Spleen (tissue), 11 donors: Measurements from ENCODE around the gene TBCB. TPM values are rescaled to one million over a fixed set of nuclear protein-coding genes. Genes with fewer than 3 reads are reported as not detected.

Source experiments
- DNase-seq: peaks from one replicate; pipeline ENCODE4 v3.0.0-alpha.2; 2020
- H3K27ac ChIP-seq, 8 donors: fragments of 200-600 bp; sonication (generic) in 7 of 8; 1 replicate in 4 of 8; 2 replicates in 4 of 8; pipeline versions ENCODE4 v1.5.0 to v1.8.0; 2016 to 2021; ENCODE audit warnings: inconsistent platforms in 4 of 8, mild to moderate bottlenecking in 4 of 8, moderate library complexity in 1 of 8
- H3K27me3 ChIP-seq, 7 donors: fragments of 200-600 bp; sonication (generic) in 6 of 7; replicated peaks in 1 of 7; 1 replicate in 4 of 7; 2 replicates in 3 of 7; pipeline versions ENCODE4 v1.5.0 to v1.8.0; 2016 to 2021; ENCODE audit warnings: inconsistent platforms in 3 of 7, mild to moderate bottlenecking in 1 of 7
- H3K36me3 ChIP-seq, 6 donors: fragments of 200-600 bp; sonication (generic) in 5 of 6; 1 replicate in 4 of 6; 2 replicates in 2 of 6; pipeline versions ENCODE4 v1.5.0 to v1.8.0; 2016 to 2021; ENCODE audit warnings: inconsistent platforms in 2 of 6
- H3K4me1 ChIP-seq, 6 donors: fragments of 200-600 bp; sonication (generic) in 5 of 6; 1 replicate in 3 of 6; 2 replicates in 3 of 6; pipeline versions ENCODE4 v1.5.0 to v1.8.0; 2016 to 2021; ENCODE audit warnings: inconsistent platforms in 3 of 6
- H3K4me3 ChIP-seq, 8 donors: fragments of 200-600 bp; sonication (generic) in 7 of 8; 1 replicate in 4 of 8; 2 replicates in 4 of 8; pipeline versions ENCODE4 v1.5.0 to v1.8.0; 2016 to 2021; ENCODE audit warnings: inconsistent platforms in 4 of 8, mild to moderate bottlenecking in 4 of 8, moderate library complexity in 2 of 8
- H3K9me3 ChIP-seq, 8 donors: fragments of 200-600 bp; sonication (generic) in 7 of 8; 1 replicate in 4 of 8; 2 replicates in 4 of 8; pipeline versions ENCODE4 v1.5.0 to v1.8.0; 2016 to 2021; ENCODE audit warnings: inconsistent platforms in 4 of 8
- CTCF ChIP-seq, 11 experiments: fragments of 200-600 bp in 7 of 11; fragments of 450-650 bp in 4 of 11; sonication (generic) in 4 of 11; IDR thresholded peaks in 8 of 11; conservative IDR thresholded peaks in 3 of 11; 1 replicate in 7 of 11; 2 replicates in 4 of 11; pipeline versions ENCODE4 v1.4.0 to v1.8.0; 2016 to 2021; ENCODE audit warnings: antibody characterized with exemption in 11 of 11, inconsistent platforms in 4 of 11, mild to moderate bottlenecking in 1 of 11
- POLR2A ChIP-seq, 3 donors: fragments of 450-650 bp; IDR thresholded peaks; one replicate each; pipeline ENCODE4 v1.5.1; 2017; ENCODE audit warnings: antibody characterized with exemption in 3 of 3, mild to moderate bottlenecking in 1 of 3
- POLR2AphosphoS5 ChIP-seq, 3 donors: sonication (generic); formaldehyde crosslinking; IDR thresholded peaks; one replicate each; pipeline ENCODE4 v1.5.1; 2017; ENCODE audit warnings: antibody characterized with exemption in 3 of 3
- WGBS, 5 donors: extraction: QIAGEN DNeasy Blood & Tissue Kit in 3 of 5; methylation state at CpG; one replicate each; pipeline versions ENCODE4 v1.1.5 to v1.1.7; 2013 to 2018; 5-methylcytosine and 5-hydroxymethylcytosine counted together
- intact Hi-C: fragments of 100-400 bp; cut with DNase I; formaldehyde crosslinking; loops from one replicate; pipeline ENCODE4 v1.15.0; 2023; ENCODE audit warnings: low total_unique reads
- polyA plus RNA-seq, 3 donors: library from polyadenylated mRNA; stranded (reverse); fragments of 200-250 nt; gene quantifications; one replicate each; pipeline ENCODE4 v1.2.1, GENCODE V29; 2013
- total RNA-seq, 7 donors: library from RNA; depleted of rRNA in 3 of 7; stranded (reverse); fragments of >200 nt in 3 of 7; fragmentation: NEBNext Ultra II Directional in 4 of 7; extraction: Animal tissue kit (Norgen Biotek cat#: 25700) in 4 of 7; gene quantifications; one replicate each; pipeline versions ENCODE4 v1.1.0 to v1.2.1, GENCODE V29; 2016 to 2021
- donor health status: healthy with polysubstance abuse.
- donor health status: DM: no; HTN: no; CAD: no; lungs with moderate emphysema.
- donor health status: DM: no; HTN: no; CAD: no.
- donor health status: Bipolar disorder and iron deficiency.
- donor health status: healthy.
- donor health status: DM: no; HTN: no; CAD: no.
- donor health status: DM: yes; HTN: yes; CAD: no.

Gene TBCB
- total and polyA plus RNA-seq, 10 donors = 87.8 to 170 (median 120) TPM

- WGBS, 5 donors = 92 to 98% (median 93%) methylated on average over 12 to 24 of the region's 24 CpGs
- intact Hi-C loops = no loop called here
- H3K36me3 ChIP-seq = peaks cover 0 to 88% (median 2%) of the 10 kb centered on the region in 6 donors
- no peak overlapping the region for H3K27ac ChIP-seq
- peaks cover 0 to 25% (median 11%) of the 10 kb centered on the region in 6 donors for H3K4me1 ChIP-seq
- H3K27me3 ChIP-seq = no peaks in the 10 kb centered on the region
- TF ChIP-seq POLR2A (IDR thresholded peaks at IDR 0.05) = no peak
- TF ChIP-seq POLR2AphosphoS5 (IDR thresholded peaks at IDR 0.05) = no peak
- no peak for TF ChIP-seq CTCF (IDR thresholded peaks at IDR 0.05 in 8 of 11, conservative IDR thresholded peaks at IDR 0.05 in 3 of 11)
- H3K9me3 ChIP-seq = no peaks in the 10 kb centered on the region
- DNase-seq = no peak
- no peak overlapping the region for H3K4me3 ChIP-seq
These were observed 12.1 kb upstream of the TBCB start for GRCh38 chr19:36103040-36103626.

DNA sequence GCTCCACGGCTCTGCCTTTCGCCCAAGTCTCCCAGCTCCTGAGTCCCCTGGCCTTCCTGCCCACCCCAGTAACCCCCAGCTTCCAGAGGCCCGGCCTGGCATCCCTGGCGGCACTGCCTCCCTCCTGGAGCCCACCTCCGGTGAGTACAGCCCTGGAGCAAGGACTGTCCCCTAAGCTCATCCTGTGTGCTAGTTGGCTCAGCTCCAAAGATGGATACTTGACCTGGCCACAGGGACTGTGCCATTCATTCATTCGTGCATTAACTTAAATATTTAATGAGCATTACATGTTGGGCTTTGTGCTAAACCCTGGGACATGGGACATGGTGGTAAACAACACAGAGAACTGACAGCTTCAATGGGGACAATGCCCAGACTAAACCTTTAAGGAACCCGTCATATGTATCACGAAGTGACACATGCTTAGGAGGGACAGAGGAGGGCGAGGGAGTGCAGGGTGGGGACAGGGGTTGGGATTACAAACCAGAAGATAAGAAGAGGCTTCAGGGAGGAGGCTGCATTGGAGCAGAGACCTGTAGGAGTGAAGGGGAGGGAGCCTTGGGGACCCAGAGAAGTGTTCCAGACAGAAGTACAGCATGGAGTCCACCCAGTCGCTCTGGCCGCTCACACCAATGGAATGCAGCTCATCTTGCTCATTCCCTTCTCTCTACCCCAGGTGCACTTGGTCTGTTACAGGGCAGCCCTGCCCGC, 11.3 kb upstream of the TBCB start:
- Histone ChIP-seq H3K36me3 (peaks cover 0 to 92% (median 2%) of the 10 kb centered on the region in 6 donors), H3K9me3 (no peaks in the 10 kb centered on the region), H3K27ac (no peak overlapping the region), H3K4me1 (peaks cover 0 to 21% (median 11%) of the 10 kb centered on the region in 6 donors), H3K4me3 (no peak overlapping the region), H3K27me3 (no peaks in the 10 kb centered on the region)
- intact Hi-C loops = no loop called here
- no peak for DNase-seq
- WGBS, 5 donors = 93 to 96% (median 94%) methylated on average over 12 of the region's 12 CpGs
- TF ChIP-seq POLR2AphosphoS5 (IDR thresholded peaks at IDR 0.05) (no peak), POLR2A (IDR thresholded peaks at IDR 0.05) (no peak), CTCF (IDR thresholded peaks at IDR 0.05 in 8 of 11, conservative IDR thresholded peaks at IDR 0.05 in 3 of 11) (no peak)

GRCh38 chr19:36106441-36106840, 8.8 kb upstream of the TBCB start:
- no peak for DNase-seq
- Histone ChIP-seq H3K36me3 (peaks cover 0 to 80% (median 6%) of the 10 kb centered on the region in 6 donors), H3K4me1 (peaks cover 0 to 3% (median under 1%) of the 10 kb centered on the region in 6 donors), H3K27ac (no peak overlapping the region), H3K9me3 (no peaks in the 10 kb centered on the region), H3K4me3 (no peak overlapping the region), H3K27me3 (no peaks in the 10 kb centered on the region)
- intact Hi-C loops = no loop called here
- WGBS, 5 donors = 89 to 96% (median 96%) methylated on average over 6 of the region's 6 CpGs
- TF ChIP-seq POLR2A (IDR thresholded peaks at IDR 0.05) (no peak), CTCF (IDR thresholded peaks at IDR 0.05 in 8 of 11, conservative IDR thresholded peaks at IDR 0.05 in 3 of 11) (no peak), POLR2AphosphoS5 (IDR thresholded peaks at IDR 0.05) (peak in 1 of 3 donors; percentile 21)

- H3K36me3 ChIP-seq = peaks cover 0 to 80% (median 8%) of the 10 kb centered on the region in 6 donors
- H3K27ac ChIP-seq = no peak overlapping the region
- H3K4me3 ChIP-seq = no peak overlapping the region
- intact Hi-C loops = no loop called here
- no peaks in the 10 kb centered on the region for H3K27me3 ChIP-seq
- DNase-seq = no peak
- no peaks in the 10 kb centered on the region for H3K4me1 ChIP-seq
- no peaks in the 10 kb centered on the region for H3K9me3 ChIP-seq
- TF ChIP-seq CTCF (IDR thresholded peaks at IDR 0.05 in 8 of 11, conservative IDR thresholded peaks at IDR 0.05 in 3 of 11) (no peak), POLR2AphosphoS5 (IDR thresholded peaks at IDR 0.05) (no peak), POLR2A (IDR thresholded peaks at IDR 0.05) (no peak)
- 83 to 95% (median 85%) methylated on average over 4 to 5 of the region's 5 CpGs for WGBS, 5 donors
These were observed 8.3 kb upstream of the TBCB start for GRCh38 chr19:36106991-36107390.
